Tibial nerve (tissue), 4 donors: Measurements from ENCODE around the gene KREMEN2. TPM values are rescaled to one million over a fixed set of nuclear protein-coding genes. Genes with fewer than 3 reads are reported as not detected.

Experiments used
- DNase-seq, 2 donors: peaks; one replicate each; pipeline ENCODE4 v3.0.0-alpha.2; 2019; ENCODE audit warnings: low spot score in 2 of 2
- H3K27ac ChIP-seq, 4 donors: fragments of 200-600 bp; sonication (generic) in 3 of 4; one replicate each; pipeline ENCODE4 v1.5.1; 2017 to 2019; ENCODE audit warnings: mild to moderate bottlenecking in 1 of 4
- H3K27me3 ChIP-seq, 2 donors: fragments of 200-600 bp; sonication (generic) in 1 of 2; one replicate each; pipeline versions ENCODE4 v1.5.1 to v1.6.0; 2017 to 2019
- H3K36me3 ChIP-seq, 3 donors: fragments of 200-600 bp; sonication (generic); one replicate each; pipeline ENCODE4 v1.5.1; 2018 to 2019
- H3K4me1 ChIP-seq, 4 donors: fragments of 200-600 bp; sonication (generic) in 3 of 4; one replicate each; pipeline ENCODE4 v1.5.1; 2017 to 2019
- H3K4me3 ChIP-seq, 4 donors: fragments of 200-600 bp; sonication (generic) in 3 of 4; one replicate each; pipeline ENCODE4 v1.5.1; 2017 to 2019; ENCODE audit warnings: mild to moderate bottlenecking in 1 of 4, moderate library complexity in 1 of 4
- H3K9me3 ChIP-seq, 4 donors: fragments of 200-600 bp; sonication (generic) in 3 of 4; one replicate each; pipeline ENCODE4 v1.5.1; 2017 to 2019
- EP300 ChIP-seq, 2 donors: sonication (generic); formaldehyde crosslinking; IDR thresholded peaks; one replicate each; pipeline ENCODE4 v1.6.1; 2017; ENCODE audit warnings: antibody characterized with exemption in 2 of 2, mild to moderate bottlenecking in 1 of 2
- POLR2A ChIP-seq, 2 donors: fragments of 450-650 bp; IDR thresholded peaks; one replicate each; pipeline ENCODE4 v1.6.1; 2017; ENCODE audit warnings: antibody characterized with exemption in 2 of 2, mild to moderate bottlenecking in 2 of 2, moderate library complexity in 2 of 2
- WGBS, 2 donors: methylation state at CpG; one replicate each; pipeline ENCODE4 v1.1.5; 2018; 5-methylcytosine and 5-hydroxymethylcytosine counted together
- total RNA-seq, 4 donors: library from RNA; depleted of rRNA; stranded (reverse); fragments of >200 nt; gene quantifications; one replicate each; pipeline ENCODE4 v1.1.0, GENCODE V29; 2016
- TF ChIP-seq, protein P1 (sequence below), 5 experiments: fragments of 200-600 bp in 3 of 5; fragments of 450-650 bp in 2 of 5; sonication (generic) in 3 of 5; IDR thresholded peaks; one replicate each; pipeline ENCODE4 v1.5.1; 2016 to 2019; ENCODE audit warnings: antibody characterized with exemption in 5 of 5, mild to moderate bottlenecking in 3 of 5, moderate library complexity in 2 of 5

The KREMEN2 gene
- total RNA-seq, 4 donors from 2014 or later: not detected

DNA sequence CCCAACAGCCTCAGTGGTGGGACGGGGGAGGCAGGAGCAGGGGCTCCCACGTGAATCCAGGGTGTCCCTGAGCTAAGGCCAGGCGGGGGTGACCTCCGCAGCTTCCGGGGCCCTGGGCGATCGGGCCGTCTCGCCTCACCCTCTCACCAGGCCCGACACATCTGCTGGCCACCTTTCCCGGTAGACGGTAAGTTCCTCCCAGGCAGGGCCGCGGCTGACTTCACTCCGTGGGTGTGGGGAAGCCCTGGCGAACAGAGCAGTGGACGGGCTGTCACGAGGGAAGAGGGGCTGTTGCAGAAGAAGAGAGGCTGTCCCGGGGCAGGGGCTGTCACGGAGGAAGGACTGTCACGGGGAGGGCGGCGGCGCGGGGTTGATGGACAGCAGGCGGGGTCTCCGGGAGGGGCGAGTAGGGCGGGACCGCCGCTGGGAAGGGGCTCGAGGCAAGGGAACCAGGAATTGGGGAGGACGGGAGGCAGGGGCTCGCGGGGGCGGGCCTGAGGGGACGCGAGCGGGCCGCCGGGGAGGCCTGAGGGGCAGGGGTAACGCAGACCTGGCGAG, 15.7 kb downstream of the KREMEN2 start:
- peak overlapping the region; percentile 61 to 93 (median 88) for H3K4me3 ChIP-seq
- H3K36me3 ChIP-seq: peaks cover 0 to 1% (median 0%) of the 10 kb centered on the region in 3 donors
- peaks cover 0 to 25% of the 10 kb centered on the region in 2 donors for H3K27me3 ChIP-seq
- peaks cover 0 to 37% (median 19%) of the 10 kb centered on the region in 4 donors for H3K4me1 ChIP-seq
- peak overlapping the region in 1 of 4 donors; percentile 90 for H3K27ac ChIP-seq
- no peaks in the 10 kb centered on the region for H3K9me3 ChIP-seq
- WGBS, 2 donors: 2 to 3% methylated on average over 30 to 34 of the region's 43 CpGs
- TF ChIP-seq EP300 (IDR thresholded peaks at IDR 0.05) (no peak), POLR2A (IDR thresholded peaks at IDR 0.05) (no peak)
- TF ChIP-seq, protein P1, sequence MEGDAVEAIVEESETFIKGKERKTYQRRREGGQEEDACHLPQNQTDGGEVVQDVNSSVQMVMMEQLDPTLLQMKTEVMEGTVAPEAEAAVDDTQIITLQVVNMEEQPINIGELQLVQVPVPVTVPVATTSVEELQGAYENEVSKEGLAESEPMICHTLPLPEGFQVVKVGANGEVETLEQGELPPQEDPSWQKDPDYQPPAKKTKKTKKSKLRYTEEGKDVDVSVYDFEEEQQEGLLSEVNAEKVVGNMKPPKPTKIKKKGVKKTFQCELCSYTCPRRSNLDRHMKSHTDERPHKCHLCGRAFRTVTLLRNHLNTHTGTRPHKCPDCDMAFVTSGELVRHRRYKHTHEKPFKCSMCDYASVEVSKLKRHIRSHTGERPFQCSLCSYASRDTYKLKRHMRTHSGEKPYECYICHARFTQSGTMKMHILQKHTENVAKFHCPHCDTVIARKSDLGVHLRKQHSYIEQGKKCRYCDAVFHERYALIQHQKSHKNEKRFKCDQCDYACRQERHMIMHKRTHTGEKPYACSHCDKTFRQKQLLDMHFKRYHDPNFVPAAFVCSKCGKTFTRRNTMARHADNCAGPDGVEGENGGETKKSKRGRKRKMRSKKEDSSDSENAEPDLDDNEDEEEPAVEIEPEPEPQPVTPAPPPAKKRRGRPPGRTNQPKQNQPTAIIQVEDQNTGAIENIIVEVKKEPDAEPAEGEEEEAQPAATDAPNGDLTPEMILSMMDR (IDR thresholded peaks at IDR 0.05): no peak
- DNase-seq: no peak

DNA sequence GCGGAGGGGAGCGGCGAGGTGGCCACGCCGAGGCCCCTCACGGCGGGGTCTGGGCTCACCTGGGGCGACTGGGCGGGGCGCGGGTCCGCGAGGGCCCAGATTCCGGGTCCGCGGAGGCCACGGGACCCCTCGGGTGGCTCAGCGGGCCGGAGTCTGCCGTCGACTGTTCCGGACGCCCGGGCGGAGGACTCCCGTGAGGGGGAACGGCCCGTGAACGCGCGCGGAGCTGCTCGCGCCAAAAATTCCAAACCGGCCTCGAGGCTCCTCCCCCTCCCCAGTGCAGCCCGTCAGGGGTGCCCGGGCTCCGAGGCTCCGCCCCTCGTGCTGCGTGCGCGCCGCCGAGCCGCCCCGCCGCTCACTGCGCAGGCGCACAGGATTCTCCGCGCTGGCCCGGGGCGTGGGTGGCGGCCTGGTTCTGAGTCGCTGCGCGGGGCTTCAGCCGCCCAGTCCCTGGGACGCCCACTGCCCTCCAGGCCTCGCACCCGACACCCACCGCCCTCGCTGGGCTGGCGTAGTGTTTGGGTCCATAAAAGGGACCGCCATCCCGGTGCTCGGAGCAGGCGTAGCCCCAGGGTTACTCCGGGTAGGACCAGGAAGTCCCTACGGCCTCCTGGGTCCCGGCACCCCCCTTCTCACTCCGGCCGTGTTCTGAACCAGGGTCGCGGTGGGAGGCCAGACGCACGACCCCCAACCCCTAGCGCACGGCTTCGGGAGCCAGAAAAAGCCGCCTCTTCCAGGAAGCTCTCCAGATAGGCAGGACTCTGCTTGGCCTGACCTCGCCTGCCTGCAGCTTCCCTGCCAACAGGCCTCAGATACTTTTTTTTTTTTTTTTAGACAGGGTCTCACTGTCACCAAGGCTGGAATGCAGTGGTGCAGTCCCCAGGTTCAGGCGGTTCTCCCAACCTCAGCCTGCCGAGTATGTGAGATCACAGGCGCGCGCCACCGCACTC, 16.4 kb downstream of the KREMEN2 start, which contains the start of gene PKMYT1:
Gene PKMYT1 (minus strand): TSS at position 220 of the 950 bp plus-strand sequence. CDS start 789 bp downstream, outside the sequence.
- WGBS, 2 donors: 13 to 22% methylated on average over 25 to 41 of the region's 91 CpGs
- no peaks in the 10 kb centered on the region for H3K36me3 ChIP-seq
- H3K4me3 ChIP-seq: peak within 1 kb of the TSS; percentile 61 to 93 (median 88)
- peaks cover 0 to 43% (median 19%) of the 10 kb centered on the region in 4 donors for H3K4me1 ChIP-seq
- peak; percentile 76 to 78 for DNase-seq
- H3K9me3 ChIP-seq: no peaks in the 10 kb centered on the region
- peak; percentile 7 to 88 for TF ChIP-seq EP300 (IDR thresholded peaks at IDR 0.05)
- TF ChIP-seq, protein P1 (IDR thresholded peaks at IDR 0.05): peak in 2 of 5 experiments; percentile 9 to 20
- peak; percentile 83 to 92 for TF ChIP-seq POLR2A (IDR thresholded peaks at IDR 0.05)
- peak within 1 kb of the TSS; percentile 63 to 93 (median 91) for H3K27ac ChIP-seq
- peaks cover 0 to 25% of the 10 kb centered on the region in 2 donors for H3K27me3 ChIP-seq

DNA sequence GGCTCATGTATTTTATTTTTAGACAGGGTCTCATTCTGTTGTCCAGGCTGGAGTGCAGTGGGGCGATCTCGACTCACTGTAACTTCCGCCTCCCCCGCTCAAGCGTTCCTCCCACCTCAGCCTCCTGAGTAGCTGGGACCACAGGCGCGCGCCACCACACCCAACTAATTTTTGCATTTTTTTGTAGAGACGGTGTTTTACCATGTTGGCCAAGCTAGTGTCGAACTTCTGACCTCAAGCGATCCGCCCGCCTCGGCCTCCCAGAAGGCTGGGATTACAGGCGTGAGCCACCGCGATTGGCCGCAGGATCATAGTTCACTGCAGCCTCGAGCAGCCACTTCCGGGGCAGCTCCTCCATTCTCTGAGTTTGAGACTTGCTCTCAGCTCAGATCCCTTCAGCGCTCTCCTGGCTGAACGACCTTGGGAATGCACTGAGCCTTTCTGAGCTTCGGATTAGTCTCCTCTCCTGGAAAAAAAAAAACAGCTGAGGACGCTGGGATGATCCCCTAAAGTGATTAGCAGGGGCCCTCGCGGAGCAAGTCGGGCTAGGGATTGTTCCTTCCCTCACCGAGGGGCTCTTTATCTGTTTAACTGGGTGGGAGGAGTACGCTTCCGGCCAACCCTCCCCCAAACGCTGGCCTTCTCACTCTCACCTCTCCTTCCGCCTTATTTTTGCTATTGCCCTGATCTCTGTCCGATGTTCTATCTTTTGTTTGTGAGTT, 17.3 kb downstream of the KREMEN2 start:
- H3K27me3 ChIP-seq: peaks cover 0 to 25% of the 10 kb centered on the region in 2 donors
- H3K36me3 ChIP-seq: no peaks in the 10 kb centered on the region
- H3K27ac ChIP-seq: peak overlapping the region in 2 of 4 donors; percentile 90 to 92
- no peaks in the 10 kb centered on the region for H3K9me3 ChIP-seq
- H3K4me1 ChIP-seq: peaks cover 0 to 51% (median 19%) of the 10 kb centered on the region in 4 donors
- WGBS, 2 donors: 49 to 52% methylated on average over 33 of the region's 33 CpGs
- H3K4me3 ChIP-seq: peak overlapping the region in 3 of 4 donors; percentile 86 to 93 (median 90)
- TF ChIP-seq, protein P1 (IDR thresholded peaks at IDR 0.05): no peak
- TF ChIP-seq EP300 (IDR thresholded peaks at IDR 0.05) (no peak), POLR2A (IDR thresholded peaks at IDR 0.05) (no peak)
- DNase-seq: no peak

DNA sequence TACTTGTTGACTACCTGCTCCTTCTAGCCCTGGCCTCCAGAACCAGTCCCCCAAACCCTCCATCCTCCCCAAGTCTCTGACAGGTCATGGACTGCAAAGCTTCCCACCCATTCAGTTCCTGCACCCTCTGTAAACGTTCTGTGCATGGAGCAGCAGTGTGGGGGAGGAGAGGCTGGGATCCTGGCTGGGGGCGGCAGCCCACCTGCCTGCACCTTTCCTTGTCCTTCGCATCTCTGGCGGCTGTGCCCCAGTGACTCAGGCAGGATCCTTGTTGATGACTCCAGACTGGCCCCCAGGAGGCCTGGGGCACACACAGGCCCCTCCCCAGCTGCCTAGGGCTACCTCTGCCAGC, 17.8 kb downstream of the KREMEN2 start:
- Histone ChIP-seq H3K9me3 (no peaks in the 10 kb centered on the region), H3K4me3 (no peak overlapping the region), H3K36me3 (no peaks in the 10 kb centered on the region), H3K27ac (no peak overlapping the region), H3K4me1 (peaks cover 0 to 53% (median 19%) of the 10 kb centered on the region in 4 donors), H3K27me3 (peaks cover 0 to 25% of the 10 kb centered on the region in 2 donors)
- 67 to 69% methylated on average over 4 of the region's 4 CpGs for WGBS, 2 donors
- no peak for DNase-seq
- no peak for TF ChIP-seq EP300 (IDR thresholded peaks at IDR 0.05)
- TF ChIP-seq POLR2A (IDR thresholded peaks at IDR 0.05): no peak
- TF ChIP-seq, protein P1 (IDR thresholded peaks at IDR 0.05): no peak
